Activated T-cell treated with anti-CD3 and anti-CD28 coated beads, Interleukin-2, amount 50 U/mL, for 72 hours (primary cell): ENCODE data around the gene JARID2. TPM values are rescaled to one million over a fixed set of nuclear protein-coding genes. Genes with fewer than 3 reads are reported as not detected.

Experiments
- ATAC-seq, 2 donors: fragments of 150-1000 bp; cut with Tn5 transposase; replicated peaks in 1 of 2; 2 replicates each; pipeline ENCODE4 v1.10.0; 2021; ENCODE audit warnings: moderate library complexity in 2 of 2, mild to moderate bottlenecking in 1 of 2
- DNase-seq, 2 donors: peaks; one replicate each; pipeline ENCODE4 v3.0.0; 2021 to 2022; ENCODE audit warnings: mixed read lengths in 1 of 2
- H3K27ac Mint-ChIP-seq: one replicate; pipeline ENCODE4 v1.8.0; 2022; ENCODE audit warnings: mild to moderate bottlenecking, moderate library complexity, mixed read lengths
- H3K27me3 Mint-ChIP-seq: one replicate; pipeline ENCODE4 v1.8.0; 2022; ENCODE audit warnings: low read depth, mixed read lengths
- H3K36me3 Mint-ChIP-seq, 2 donors: one replicate each; pipeline ENCODE4 v1.8.0; 2022; ENCODE audit warnings: mixed read lengths in 2 of 2, mild to moderate bottlenecking in 1 of 2; ENCODE audit not compliant: insufficient read depth in 2 of 2
- H3K4me1 Mint-ChIP-seq: one replicate; pipeline ENCODE4 v1.8.0; 2022; ENCODE audit warnings: low read depth, mixed read lengths
- H3K4me3 Mint-ChIP-seq, 2 donors: one replicate each; pipeline ENCODE4 v1.8.0; 2022; ENCODE audit warnings: mild to moderate bottlenecking in 2 of 2, mixed read lengths in 2 of 2, moderate library complexity in 2 of 2
- H3K9me3 Mint-ChIP-seq, 2 donors: one replicate each; pipeline ENCODE4 v1.8.0; 2022; ENCODE audit warnings: mixed read lengths in 2 of 2
- total RNA-seq, 2 donors: library from RNA; stranded (reverse); gene quantifications; one replicate each; pipeline ENCODE4 v1.2.3, GENCODE V29; 2022

JARID2 gene
- total RNA-seq, 2 donors from 2014 or later: 37.9 to 53.0 TPM

DNA sequence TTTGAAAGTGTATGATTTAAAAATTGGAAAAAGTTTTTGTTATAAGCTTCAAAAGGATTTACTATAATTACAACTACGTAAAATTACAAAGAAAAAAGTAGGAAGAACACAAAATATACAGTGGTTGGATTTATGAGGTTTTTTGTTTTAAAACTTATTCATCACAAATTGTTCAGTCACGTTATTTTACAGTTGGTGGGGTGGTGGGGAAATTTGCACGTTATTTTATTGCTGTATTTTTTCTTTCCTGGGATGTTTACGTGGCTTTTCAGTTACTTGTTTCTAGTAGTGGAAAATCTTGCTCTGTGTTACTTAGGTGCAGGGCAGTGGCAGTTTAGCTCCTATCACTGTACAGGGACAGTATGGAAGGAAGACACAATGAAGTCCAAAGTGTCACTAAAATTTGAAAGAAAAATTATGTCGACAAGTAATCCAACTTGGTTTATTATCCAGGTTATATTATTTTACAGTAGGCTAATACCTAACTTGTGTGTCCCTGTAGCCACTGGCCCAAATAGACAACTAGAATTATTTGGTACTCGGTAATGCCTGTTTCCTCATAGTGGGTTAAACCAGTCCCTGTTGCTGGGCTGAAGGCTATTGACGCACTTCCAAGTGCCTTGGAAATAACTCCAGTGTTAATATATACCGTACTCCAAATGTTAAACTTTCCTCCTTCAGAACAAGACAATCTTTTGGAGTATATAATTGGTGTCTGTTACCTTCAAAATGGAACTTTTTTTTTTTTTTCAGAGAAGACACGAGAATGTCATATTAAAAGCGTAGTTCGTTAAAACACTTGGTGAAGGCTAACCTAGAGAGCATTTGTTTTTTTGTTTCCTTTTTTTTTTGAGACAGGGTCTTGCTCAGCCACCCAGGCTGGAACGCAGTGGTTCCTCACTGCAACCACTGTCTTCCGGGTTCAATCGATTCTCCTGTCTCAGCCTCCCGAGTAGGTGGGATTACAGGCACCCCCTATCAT, 4.6 kb downstream of the JARID2 start:
- no peaks in the 10 kb centered on the region for H3K27me3 Mint-ChIP-seq
- peaks cover 68% of the 10 kb centered on the region for H3K4me1 Mint-ChIP-seq
- peak overlapping the region; percentile 97 to 98 for H3K4me3 Mint-ChIP-seq
- peak overlapping the region; percentile 99 for H3K27ac Mint-ChIP-seq
- ATAC-seq (no peak), DNase-seq (no peak)
- no peaks in the 10 kb centered on the region for H3K9me3 Mint-ChIP-seq
- H3K36me3 Mint-ChIP-seq: peaks cover 29 to 32% of the 10 kb centered on the region in 2 donors

DNA sequence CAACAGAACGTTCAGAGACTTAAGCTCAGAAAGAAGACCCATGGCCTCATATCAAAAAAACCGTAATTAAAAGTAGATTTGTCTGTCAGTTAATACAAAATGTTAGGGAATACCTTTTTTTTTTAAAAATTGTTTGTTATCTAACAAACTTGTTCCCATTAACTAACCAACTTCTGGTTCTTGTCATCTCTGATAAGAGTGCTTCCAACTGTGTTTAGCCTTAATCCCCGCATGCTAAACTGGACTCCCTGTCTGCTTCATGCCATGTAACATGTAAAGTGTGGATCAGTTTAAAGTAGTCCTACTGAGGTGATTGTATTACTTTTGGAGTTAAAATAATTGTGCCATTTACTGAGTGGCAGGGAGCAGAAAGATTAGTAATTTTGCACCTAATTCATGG, 6.3 kb downstream of the JARID2 start:
- Mint-ChIP-seq H3K36me3 (peaks cover 20 to 24% of the 10 kb centered on the region in 2 donors), H3K27ac (peak overlapping the region; percentile 92), H3K4me3 (peak overlapping the region; percentile 97 to 98), H3K4me1 (peaks cover 85% of the 10 kb centered on the region), H3K27me3 (no peaks in the 10 kb centered on the region), H3K9me3 (no peaks in the 10 kb centered on the region)
- no peak for ATAC-seq
- no peak for DNase-seq

DNA sequence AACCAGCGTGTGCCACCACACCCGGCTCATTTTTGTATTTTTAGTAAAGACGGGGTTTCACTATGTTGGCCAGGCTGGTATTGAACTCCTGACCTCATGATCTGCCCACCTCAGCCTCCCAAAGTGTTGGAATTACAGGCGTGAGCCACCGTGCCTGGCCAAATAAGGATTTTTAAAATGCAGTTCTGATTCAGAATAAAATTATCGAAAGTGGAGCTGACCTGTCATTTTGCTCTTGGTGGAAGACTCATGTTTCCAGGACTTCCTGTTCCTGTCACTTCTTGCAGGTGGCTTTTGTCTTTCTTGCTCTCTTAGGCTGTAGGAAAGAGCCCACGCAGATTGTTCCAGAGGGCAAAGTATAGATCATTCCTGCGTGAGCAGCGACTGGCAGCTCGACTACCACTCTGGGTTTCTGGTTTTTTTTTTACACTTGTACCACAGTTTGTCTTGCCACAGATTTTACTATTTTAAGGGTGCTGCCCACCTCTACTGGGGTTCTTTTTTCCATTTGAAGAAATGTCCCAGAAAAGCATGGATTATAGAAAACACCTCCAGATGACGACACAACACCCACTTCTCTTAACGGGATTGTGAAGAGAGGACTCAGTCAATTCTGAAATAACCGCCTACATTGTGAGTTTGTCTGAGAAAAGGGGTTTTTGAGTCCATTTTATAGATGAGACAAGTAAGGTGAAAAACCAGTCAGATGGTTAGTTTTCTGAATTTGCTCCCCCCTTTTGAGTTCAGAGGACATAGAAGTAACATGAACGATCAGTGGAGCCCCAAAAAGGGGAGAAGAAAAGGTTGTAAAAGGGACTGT, 7.5 kb downstream of the JARID2 start:
- Mint-ChIP-seq H3K4me1 (peaks cover 97% of the 10 kb centered on the region), H3K36me3 (peaks cover 22 to 26% of the 10 kb centered on the region in 2 donors), H3K9me3 (no peaks in the 10 kb centered on the region), H3K27ac (peak overlapping the region; percentile 92), H3K4me3 (peak overlapping the region; percentile 97 to 98), H3K27me3 (no peaks in the 10 kb centered on the region)
- peak in 1 of 2 donors; percentile 19 for ATAC-seq
- DNase-seq: peak in 1 of 2 donors; percentile 23

DNA sequence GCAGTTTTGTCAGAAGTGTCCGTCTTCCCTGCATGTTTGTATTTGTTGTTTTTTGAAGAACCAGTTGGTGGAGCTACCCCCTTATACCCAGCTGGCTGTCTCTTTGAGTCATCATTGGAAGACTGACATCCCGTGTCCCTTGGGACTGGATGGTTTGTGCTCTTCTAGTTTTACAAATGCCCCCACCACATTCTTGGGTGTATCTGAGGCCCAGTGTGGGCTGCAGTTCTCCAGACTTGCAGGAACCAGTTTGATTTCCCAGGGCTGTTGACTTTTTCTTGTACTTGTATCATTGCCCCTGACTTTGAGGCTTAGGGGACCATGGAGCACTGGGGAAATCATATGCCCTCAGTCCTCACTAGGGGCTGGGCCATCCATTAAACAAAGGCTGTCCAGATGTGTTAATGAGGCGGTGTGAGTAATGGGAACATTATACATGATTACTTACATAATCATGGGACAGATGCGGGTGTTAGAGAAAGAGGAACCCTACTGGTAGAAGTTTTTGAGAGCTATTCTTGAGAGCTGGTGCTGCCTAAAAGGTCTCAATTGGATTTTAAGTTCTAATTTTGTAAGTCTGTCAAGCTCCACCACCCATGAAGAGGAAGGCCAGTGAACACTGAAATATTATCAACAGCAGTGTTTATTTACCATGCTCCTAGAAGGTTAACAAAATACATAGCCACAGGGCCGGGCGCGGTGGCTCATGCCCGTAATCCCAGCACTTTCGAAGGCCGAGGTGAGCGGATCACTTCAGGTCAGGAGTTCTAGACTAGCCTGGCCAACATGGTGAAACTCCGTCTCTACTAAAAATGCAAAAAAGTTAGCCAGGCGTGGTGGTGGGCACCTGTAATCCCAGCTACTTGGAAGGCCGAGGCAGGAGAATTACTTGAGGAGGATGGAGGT, 8.5 kb downstream of the JARID2 start:
- DNase-seq (no peak), ATAC-seq (no peak)
- Mint-ChIP-seq H3K9me3 (no peaks in the 10 kb centered on the region), H3K27ac (peak overlapping the region; percentile 92), H3K4me3 (peak overlapping the region; percentile 97 to 98), H3K4me1 (peaks cover 100% of the 10 kb centered on the region), H3K36me3 (peaks cover 22 to 25% of the 10 kb centered on the region in 2 donors), H3K27me3 (no peaks in the 10 kb centered on the region)

DNA sequence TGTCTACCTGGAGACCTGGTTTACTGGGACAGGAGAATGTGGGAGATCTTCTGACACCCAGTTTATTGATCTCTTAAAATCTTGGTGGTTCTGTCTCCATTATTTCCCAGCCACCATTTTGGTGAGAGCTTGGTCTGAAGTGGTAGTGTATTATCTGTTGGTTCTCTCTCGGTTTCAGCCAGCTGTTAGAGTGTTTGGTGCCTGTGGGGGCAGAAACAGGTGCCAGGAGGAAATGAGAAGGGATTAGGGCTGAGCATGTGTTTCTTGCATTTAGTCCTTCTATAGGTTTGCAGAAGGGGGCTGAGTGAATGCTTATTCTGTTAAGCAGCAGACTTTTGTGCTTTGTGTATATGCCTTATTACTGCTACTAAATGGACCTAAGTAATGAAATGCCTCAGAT, 9.6 kb downstream of the JARID2 start:
- no peaks in the 10 kb centered on the region for H3K27me3 Mint-ChIP-seq
- peak overlapping the region; percentile 62 for H3K27ac Mint-ChIP-seq
- no peaks in the 10 kb centered on the region for H3K9me3 Mint-ChIP-seq
- DNase-seq: peak in 1 of 2 donors; percentile 34
- ATAC-seq: peak; percentile 47 to 67
- peaks cover 100% of the 10 kb centered on the region for H3K4me1 Mint-ChIP-seq
- peak overlapping the region; percentile 97 to 98 for H3K4me3 Mint-ChIP-seq
- H3K36me3 Mint-ChIP-seq: peaks cover 20 to 29% of the 10 kb centered on the region in 2 donors

DNA sequence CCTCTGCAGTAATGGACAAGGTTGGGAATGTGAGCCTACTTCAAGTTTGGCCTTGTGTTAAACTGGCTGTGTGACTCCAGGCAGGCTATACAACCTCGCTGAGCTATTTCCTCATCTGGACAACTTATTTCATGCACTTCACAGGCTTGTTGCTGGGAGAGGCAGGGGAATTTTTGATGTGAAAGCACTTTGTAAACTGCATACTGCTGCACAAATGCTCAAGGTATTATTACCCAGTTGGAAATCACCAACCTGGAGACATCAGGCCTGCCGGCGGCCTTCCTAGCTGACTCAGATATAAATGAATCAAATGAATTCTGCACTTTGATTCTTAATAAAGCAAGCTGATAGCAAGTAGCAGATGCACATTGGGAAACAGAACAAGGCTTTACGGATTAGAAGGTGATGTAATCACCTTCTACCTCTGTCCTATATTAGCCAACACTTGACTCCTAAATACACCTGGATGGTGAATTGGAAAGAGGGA, 10.1 kb downstream of the JARID2 start:
- H3K4me3 Mint-ChIP-seq: peak overlapping the region; percentile 97 to 98
- H3K27me3 Mint-ChIP-seq: no peaks in the 10 kb centered on the region
- H3K9me3 Mint-ChIP-seq: no peaks in the 10 kb centered on the region
- H3K36me3 Mint-ChIP-seq: peaks cover 20 to 32% of the 10 kb centered on the region in 2 donors
- peak; percentile 5 to 14 for ATAC-seq
- H3K27ac Mint-ChIP-seq: peak overlapping the region; percentile 62
- no peak for DNase-seq
- peaks cover 100% of the 10 kb centered on the region for H3K4me1 Mint-ChIP-seq

DNA sequence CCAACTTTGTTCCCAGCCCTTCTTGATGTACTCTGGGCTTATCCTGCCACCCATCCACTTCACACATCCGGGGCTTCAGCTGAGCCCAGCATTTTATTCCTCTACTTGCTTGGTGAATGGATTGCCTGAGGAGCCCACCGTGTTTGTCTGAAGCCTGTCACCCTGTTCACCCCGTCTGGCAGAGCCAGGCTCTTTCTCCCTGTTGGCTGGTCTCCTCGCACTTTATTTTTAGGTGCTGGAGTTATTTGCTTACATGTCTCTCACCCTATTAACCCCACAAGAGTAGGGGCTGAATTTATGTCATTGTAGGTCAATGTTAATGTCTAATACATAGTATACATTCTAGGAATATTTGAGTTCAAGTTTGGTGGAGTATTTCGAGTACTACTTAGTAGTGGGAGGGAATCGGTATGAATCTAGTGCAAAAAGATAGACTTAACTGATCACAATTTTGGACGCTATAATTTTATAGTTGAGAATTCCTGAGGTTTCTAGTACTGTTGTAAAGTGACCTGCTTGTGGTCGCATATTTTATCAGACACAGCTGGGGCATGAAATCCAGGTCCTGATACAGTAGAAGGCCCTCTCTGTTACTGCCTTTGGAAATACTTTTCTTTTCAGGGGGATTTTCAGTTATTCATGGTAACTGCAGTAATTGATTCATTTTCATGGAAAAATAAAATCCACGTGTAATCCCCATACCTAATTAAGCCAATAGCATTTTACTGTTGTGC, 10.8 kb downstream of the JARID2 start:
- peaks cover 20 to 39% of the 10 kb centered on the region in 2 donors for H3K36me3 Mint-ChIP-seq
- peaks cover 99% of the 10 kb centered on the region for H3K4me1 Mint-ChIP-seq
- no peaks in the 10 kb centered on the region for H3K27me3 Mint-ChIP-seq
- no peaks in the 10 kb centered on the region for H3K9me3 Mint-ChIP-seq
- peak overlapping the region; percentile 22 to 73 for H3K4me3 Mint-ChIP-seq
- H3K27ac Mint-ChIP-seq: peak overlapping the region; percentile 78
- DNase-seq (no peak), ATAC-seq (no peak)

DNA sequence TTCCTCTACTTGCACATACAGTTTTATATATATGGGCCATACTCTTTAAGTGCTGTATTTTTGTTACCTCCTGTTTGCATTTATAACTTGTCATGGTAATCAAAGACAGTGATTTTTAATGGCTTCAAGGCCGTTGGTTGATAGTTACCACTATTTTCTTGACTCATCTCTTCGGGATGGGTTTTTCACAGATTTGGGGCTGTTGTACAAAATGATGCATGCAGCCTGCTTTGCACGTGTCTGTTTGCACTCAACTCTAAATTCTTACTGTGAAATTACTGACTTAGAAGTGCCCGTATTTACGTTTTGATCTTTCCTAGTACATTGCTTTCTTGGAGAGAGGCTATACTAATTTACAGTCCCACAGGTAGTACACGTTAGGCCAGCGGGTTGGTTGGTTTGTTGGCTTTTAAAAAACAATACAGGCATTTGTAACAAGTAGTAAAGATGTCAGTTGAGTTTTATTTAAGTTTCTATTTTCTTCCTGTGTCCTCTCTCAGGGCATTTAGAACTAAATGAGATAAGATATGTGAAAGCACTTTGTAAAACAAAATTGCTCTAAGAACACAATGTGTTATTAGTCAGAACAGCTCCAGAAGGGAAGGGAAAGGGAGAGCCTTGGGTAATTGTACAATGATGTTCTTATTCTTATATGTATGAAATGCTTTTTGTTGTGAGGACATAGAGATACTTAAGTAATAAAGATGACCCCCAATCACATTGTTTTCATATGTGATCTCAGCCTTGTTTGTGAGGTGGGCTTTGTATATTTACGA, 11.7 kb downstream of the JARID2 start:
- Mint-ChIP-seq H3K27me3 (no peaks in the 10 kb centered on the region), H3K4me1 (peaks cover 97% of the 10 kb centered on the region), H3K36me3 (peaks cover 22 to 44% of the 10 kb centered on the region in 2 donors), H3K27ac (peak overlapping the region; percentile 83), H3K4me3 (peak overlapping the region; percentile 40 to 73), H3K9me3 (no peaks in the 10 kb centered on the region)
- no peak for DNase-seq
- ATAC-seq: no peak

DNA sequence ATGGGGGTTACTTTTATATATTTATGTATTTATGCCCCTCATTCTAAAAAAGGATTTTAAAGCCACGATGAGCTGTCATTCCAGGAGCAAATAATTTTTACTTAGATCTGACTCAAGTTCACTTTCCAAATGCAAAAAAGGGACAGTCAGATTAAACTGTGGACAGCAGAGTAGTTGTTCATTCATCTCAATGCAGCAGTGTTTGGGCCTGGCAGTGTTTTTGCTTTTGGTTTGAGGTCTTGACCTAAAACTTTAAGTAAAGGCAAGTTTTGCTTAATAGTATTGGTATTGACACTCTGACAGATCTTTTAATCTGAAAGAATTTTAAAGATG, 13.9 kb downstream of the JARID2 start:
- H3K27me3 Mint-ChIP-seq: no peaks in the 10 kb centered on the region
- DNase-seq: no peak
- no peaks in the 10 kb centered on the region for H3K9me3 Mint-ChIP-seq
- H3K36me3 Mint-ChIP-seq: peaks cover 16 to 40% of the 10 kb centered on the region in 2 donors
- ATAC-seq: no peak
- H3K27ac Mint-ChIP-seq: peak overlapping the region; percentile 87
- peaks cover 97% of the 10 kb centered on the region for H3K4me1 Mint-ChIP-seq
- peak overlapping the region; percentile 57 to 75 for H3K4me3 Mint-ChIP-seq

DNA sequence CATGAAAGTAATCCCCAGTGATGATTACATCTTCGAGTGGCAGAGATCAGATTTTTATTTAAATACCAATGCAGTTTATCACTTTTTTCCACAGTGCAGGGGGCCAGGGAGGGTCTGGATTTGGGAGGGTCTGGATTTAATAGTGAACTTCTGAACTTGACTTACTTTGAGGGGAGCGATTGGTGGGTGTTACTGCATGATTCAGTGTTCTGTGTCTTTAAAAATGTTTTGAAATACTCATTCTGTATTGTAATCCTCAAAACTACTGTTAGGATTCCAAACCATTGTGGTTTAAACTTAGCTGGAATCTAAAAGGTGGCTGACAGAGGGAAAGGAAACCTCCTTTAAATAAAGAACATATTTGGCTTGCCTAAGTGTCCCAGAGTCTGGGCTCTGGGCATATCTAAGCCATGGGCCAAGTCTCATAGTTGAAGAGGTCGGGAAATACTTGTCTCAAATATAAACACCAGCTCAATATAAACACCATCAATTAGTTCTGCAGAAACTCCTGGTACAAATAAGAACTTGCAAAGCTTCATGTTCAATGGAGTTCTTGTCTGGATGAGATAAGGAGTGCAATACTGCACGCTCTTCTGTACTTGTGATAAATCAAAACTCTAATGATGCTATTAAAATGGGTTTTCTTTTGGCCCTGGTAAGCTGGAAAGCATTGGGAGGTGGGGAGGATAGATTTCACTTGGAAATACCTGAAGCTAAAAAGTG, 14.4 kb downstream of the JARID2 start:
- Mint-ChIP-seq H3K9me3 (no peaks in the 10 kb centered on the region), H3K27me3 (no peaks in the 10 kb centered on the region), H3K4me1 (peaks cover 97% of the 10 kb centered on the region), H3K4me3 (peak overlapping the region; percentile 57 to 75), H3K36me3 (peaks cover 13 to 38% of the 10 kb centered on the region in 2 donors), H3K27ac (peak overlapping the region; percentile 87)
- ATAC-seq (no peak), DNase-seq (no peak)
